22Rv1 (cell line): ENCODE data around the gene REG1B.

Experiments
- CTCF ChIP-seq: fragments of 450-650 bp; IDR thresholded peaks from 2 replicates; pipeline ENCODE4 v1.5.1; 2017; ENCODE audit warnings: mild to moderate bottlenecking
- ZFX ChIP-seq: fragments of 450-650 bp; IDR thresholded peaks from 2 replicates; pipeline ENCODE4 v1.6.1; 2017; ENCODE audit warnings: antibody characterized with exemption, borderline replicate concordance

DNA sequence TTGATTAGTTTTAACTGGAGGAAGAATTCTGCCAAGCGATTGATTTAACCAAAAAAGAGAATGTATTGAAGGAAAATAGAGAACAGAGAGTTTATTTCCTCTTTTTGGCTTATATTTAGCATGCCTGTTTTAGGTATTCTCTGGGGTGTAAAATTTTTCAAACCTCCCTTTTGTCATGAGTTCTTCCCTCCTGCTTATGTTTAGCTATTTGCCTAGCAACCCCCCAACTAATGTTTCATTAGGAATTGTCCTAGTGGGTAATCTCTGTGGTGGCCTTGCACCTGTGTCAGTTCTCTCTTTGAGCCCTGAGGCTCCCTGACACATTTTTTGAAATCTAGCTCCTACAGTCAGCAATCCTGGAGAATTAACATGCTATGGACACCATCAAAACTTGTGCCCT lies 12.5 kb upstream of the REG1B start:
- TF ChIP-seq CTCF (no peak), ZFX (no peak)
